Pancreas (tissue), 10 donors: ENCODE results near the gene PIK3CD. TPM values are rescaled to one million over a fixed set of nuclear protein-coding genes. Genes with fewer than 3 reads are reported as not detected.

Source experiments
- ATAC-seq, 4 donors: fragments of 200-7000 bp; cut with Tn5 transposase; one replicate each; pipeline versions ENCODE4 v1.8.0 to v1.9.1; 2020; ENCODE audit warnings: mild to moderate bottlenecking in 4 of 4, moderate library complexity in 4 of 4
- DNase-seq, 6 donors: peaks; one replicate each; pipeline ENCODE4 v3.0.0-alpha.2; 2020
- FAIRE-seq: peaks from 2 replicates; lab custom pipeline; 2012; peaks lifted over from hg19 to GRCh38; lab: Jason Lieb, UNC
- H3K27ac ChIP-seq, 4 donors: fragments of 200-600 bp; sonication (generic); 1 replicate in 3 of 4; 2 replicates in 1 of 4; pipeline versions ENCODE4 v1.5.0 to v1.8.0; 2020
- H3K27me3 ChIP-seq, 4 donors: fragments of 200-600 bp; one replicate each; pipeline ENCODE4 v1.8.0; 2021
- H3K36me3 ChIP-seq, 3 donors: fragments of 200-600 bp; sonication (generic) in 1 of 3; one replicate each; pipeline versions ENCODE4 v1.5.0 to v1.8.0; 2020 to 2021
- H3K4me1 ChIP-seq, 3 donors: fragments of 200-600 bp; one replicate each; pipeline ENCODE4 v1.8.0; 2021
- H3K4me3 ChIP-seq, 4 donors: fragments of 200-600 bp; sonication (generic) in 2 of 4; one replicate each; pipeline versions ENCODE4 v1.5.0 to v1.8.0; 2020 to 2021
- H3K9me3 ChIP-seq, 4 donors: fragments of 200-600 bp; one replicate each; pipeline ENCODE4 v1.8.0; 2021
- WGBS, 2 donors: extraction: QIAGEN DNeasy Blood & Tissue Kit; methylation state at CpG; one replicate each; pipeline ENCODE4 v1.1.7; 2013; 5-methylcytosine and 5-hydroxymethylcytosine counted together
- intact Hi-C, 3 donors: fragments of 100-400 bp; cut with DNase I; formaldehyde crosslinking; loops; one replicate each; pipeline versions ENCODE4 v1.11.1 to v1.14.2; 2022
- polyA plus RNA-seq, 2 donors: library from polyadenylated mRNA; stranded (reverse); fragments of 200-250 nt; gene quantifications; one replicate each; pipeline ENCODE4 v1.2.3, GENCODE V29; 2013
- total RNA-seq, 6 donors: library from RNA; stranded (reverse); fragmentation: NEBNext Ultra II Directional in 4 of 6; extraction: Animal tissue kit (Norgen Biotek cat#: 25700) in 4 of 6; gene quantifications; one replicate each; pipeline versions ENCODE4 v1.2.1 to v1.2.4, GENCODE V29; 2021 to 2023
- TF ChIP-seq, protein P1 (sequence below), 4 donors: fragments of 200-600 bp; sonication (generic) in 3 of 4; IDR thresholded peaks; one replicate each; pipeline versions ENCODE4 v1.5.0 to v1.8.0; 2021; ENCODE audit warnings: antibody characterized with exemption in 4 of 4
- donor health status: healthy with polysubstance abuse.
- donor health status: DM: no; HTN: no; CAD: no; lungs with moderate emphysema.
- donor health status: DM: no; HTN: no; CAD: no.
- donor health status: control.
- donor health status: control.
- donor health status: Bipolar disorder and iron deficiency.
- donor health status: DM: yes; HTN: yes; CAD: no.
- donor health status: DM: no; HTN: no; CAD: no.
- donor health status: DM: no; HTN: no; CAD: no.
- donor health status: DM: yes; HTN: yes; CAD: no.

The PIK3CD gene
- total and polyA plus RNA-seq, 8 donors = 1.9 to 10.6 (median 2.3) TPM

DNA sequence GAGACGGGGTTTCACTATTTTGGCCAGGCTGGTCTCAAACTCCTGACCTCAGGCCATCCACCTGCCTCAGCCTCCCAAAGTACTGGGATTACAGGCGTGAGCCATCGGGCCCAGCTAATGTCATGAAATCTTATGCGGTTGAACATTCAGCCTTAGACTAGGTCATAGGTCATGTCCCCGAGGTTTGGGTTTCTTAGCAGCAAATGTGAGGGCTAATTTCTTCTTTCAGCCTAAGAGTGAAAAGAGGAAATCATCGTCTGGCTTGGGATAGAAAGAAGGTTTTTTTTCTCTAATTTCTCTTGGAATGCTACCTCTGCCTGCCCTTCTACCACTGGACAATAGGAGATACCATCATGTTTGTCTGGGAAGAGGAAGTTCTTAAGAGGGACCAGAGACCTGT is 18.0 kb upstream of the PIK3CD start:
- H3K4me1 ChIP-seq = no peaks in the 10 kb centered on the region
- H3K4me3 ChIP-seq = no peak overlapping the region
- 84 to 91% methylated on average over 6 of the region's 6 CpGs for WGBS, 2 donors
- H3K9me3 ChIP-seq = no peaks in the 10 kb centered on the region
- H3K27me3 ChIP-seq = no peaks in the 10 kb centered on the region
- no peak for ATAC-seq
- intact Hi-C loops = no loop called here
- DNase-seq = no peak
- no peak overlapping the region for H3K27ac ChIP-seq
- no peaks in the 10 kb centered on the region for H3K36me3 ChIP-seq
- TF ChIP-seq, protein P1, sequence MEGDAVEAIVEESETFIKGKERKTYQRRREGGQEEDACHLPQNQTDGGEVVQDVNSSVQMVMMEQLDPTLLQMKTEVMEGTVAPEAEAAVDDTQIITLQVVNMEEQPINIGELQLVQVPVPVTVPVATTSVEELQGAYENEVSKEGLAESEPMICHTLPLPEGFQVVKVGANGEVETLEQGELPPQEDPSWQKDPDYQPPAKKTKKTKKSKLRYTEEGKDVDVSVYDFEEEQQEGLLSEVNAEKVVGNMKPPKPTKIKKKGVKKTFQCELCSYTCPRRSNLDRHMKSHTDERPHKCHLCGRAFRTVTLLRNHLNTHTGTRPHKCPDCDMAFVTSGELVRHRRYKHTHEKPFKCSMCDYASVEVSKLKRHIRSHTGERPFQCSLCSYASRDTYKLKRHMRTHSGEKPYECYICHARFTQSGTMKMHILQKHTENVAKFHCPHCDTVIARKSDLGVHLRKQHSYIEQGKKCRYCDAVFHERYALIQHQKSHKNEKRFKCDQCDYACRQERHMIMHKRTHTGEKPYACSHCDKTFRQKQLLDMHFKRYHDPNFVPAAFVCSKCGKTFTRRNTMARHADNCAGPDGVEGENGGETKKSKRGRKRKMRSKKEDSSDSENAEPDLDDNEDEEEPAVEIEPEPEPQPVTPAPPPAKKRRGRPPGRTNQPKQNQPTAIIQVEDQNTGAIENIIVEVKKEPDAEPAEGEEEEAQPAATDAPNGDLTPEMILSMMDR (IDR thresholded peaks at IDR 0.05) = no peak
- FAIRE-seq = no peak

DNA sequence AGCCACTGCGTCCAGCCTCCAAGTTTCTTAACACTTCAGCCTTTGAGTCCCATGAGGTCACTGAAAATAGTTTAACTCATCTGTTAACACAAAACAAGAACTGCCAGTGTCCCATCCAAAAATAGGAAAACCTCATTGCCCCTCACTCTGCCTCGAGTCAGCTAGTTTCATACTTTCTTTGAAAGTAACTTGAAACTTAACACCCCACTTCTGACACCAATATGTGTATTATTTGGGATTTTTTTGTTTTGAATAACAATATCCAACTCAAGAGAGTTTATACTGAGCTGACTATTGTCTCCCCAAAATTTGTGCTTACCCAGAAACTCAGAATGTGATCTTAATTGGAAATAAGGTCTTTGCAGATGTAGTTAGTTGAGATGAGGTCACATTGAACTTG is 16.9 kb upstream of the PIK3CD start:
- ATAC-seq (no peak), DNase-seq (no peak), FAIRE-seq (no peak)
- H3K9me3 ChIP-seq = no peaks in the 10 kb centered on the region
- H3K27ac ChIP-seq = no peak overlapping the region
- 79 to 91% methylated on average over 2 of the region's 2 CpGs for WGBS, 2 donors
- H3K4me3 ChIP-seq = no peak overlapping the region
- TF ChIP-seq, protein P1 (IDR thresholded peaks at IDR 0.05) = no peak
- no peaks in the 10 kb centered on the region for H3K36me3 ChIP-seq
- H3K4me1 ChIP-seq = no peaks in the 10 kb centered on the region
- intact Hi-C loops = no loop called here
- no peaks in the 10 kb centered on the region for H3K27me3 ChIP-seq

DNA sequence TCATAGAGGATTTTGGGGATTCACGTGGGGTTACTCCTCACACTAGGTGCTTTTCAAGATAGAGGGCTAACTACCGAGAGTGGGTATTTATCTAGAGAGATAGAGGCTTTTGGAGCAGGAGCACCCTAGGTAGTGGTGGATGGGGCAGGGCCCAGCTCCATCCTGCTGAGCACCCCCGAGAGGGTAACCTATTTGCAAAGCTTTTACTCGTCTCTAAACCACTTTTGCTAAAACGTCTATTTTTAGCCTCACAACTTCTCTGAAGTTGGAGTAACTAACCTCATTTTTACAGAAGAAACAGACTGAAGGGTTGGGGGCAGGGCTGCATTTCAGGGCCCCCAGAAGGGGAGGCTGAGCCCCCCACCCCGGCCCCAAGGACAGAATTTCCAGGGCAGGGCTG is 12.3 kb upstream of the PIK3CD start:
- FAIRE-seq (no peak), ATAC-seq (no peak), DNase-seq (no peak)
- Histone ChIP-seq H3K4me3 (no peak overlapping the region), H3K4me1 (no peaks in the 10 kb centered on the region), H3K27ac (no peak overlapping the region), H3K27me3 (no peaks in the 10 kb centered on the region), H3K9me3 (no peaks in the 10 kb centered on the region), H3K36me3 (no peaks in the 10 kb centered on the region)
- intact Hi-C loops = no loop called here
- WGBS, 2 donors = 51 to 52% methylated on average over 6 of the region's 6 CpGs
- TF ChIP-seq, protein P1 (IDR thresholded peaks at IDR 0.05) = no peak

DNA sequence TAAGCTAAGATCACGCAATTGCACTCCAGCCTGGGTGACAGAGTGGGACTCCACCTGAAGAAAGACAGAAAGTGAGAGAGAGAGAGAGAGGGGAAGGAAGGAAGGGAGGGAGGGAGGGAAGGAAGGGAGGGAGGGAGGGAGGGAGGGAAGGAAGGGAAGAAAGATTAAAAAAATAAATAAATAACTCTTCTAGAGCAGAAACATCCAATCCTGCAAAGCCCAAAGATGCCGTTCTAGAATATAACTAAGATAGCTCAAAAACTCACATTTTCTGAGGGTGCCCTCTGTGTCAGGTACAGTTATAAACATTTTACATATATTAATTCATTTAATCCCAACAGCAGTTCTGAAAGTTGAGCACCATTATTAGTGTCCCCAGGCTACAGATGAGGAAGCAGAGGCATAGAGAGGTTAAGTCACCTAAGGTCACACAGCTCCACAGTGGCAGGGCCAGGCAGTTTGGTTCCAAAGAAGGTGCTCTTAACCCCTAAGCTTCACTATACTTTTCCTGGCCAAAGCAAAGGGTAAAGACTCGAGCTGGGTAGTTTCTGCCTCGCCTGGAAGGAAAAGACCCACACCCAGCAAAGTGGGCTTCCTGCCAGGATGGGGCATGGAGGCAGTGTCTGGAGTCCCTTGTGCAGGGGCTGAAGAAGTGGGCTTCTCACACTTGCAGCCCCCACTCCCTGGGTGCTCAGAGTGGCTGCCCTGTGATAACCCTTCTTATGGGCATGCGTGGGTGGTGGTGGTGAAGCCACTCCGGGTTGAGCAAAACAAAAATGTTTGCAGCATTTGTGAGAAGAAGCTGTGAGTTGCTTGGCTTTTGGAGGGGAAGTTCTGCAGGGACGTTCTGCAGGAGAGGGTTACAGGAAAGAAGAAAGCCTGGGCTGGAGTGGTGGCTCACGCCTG is 7.9 kb upstream of the PIK3CD start:
- Histone ChIP-seq H3K27ac (no peak overlapping the region), H3K4me3 (no peak overlapping the region), H3K36me3 (no peaks in the 10 kb centered on the region), H3K4me1 (no peaks in the 10 kb centered on the region), H3K9me3 (no peaks in the 10 kb centered on the region), H3K27me3 (no peaks in the 10 kb centered on the region)
- TF ChIP-seq, protein P1 (IDR thresholded peaks at IDR 0.05) = no peak
- DNase-seq = no peak
- FAIRE-seq = no peak
- WGBS, 2 donors = 66 to 70% methylated on average over 8 of the region's 8 CpGs
- peak in 1 of 4 donors; percentile 53 for ATAC-seq
- intact Hi-C loops = no loop called here

DNA sequence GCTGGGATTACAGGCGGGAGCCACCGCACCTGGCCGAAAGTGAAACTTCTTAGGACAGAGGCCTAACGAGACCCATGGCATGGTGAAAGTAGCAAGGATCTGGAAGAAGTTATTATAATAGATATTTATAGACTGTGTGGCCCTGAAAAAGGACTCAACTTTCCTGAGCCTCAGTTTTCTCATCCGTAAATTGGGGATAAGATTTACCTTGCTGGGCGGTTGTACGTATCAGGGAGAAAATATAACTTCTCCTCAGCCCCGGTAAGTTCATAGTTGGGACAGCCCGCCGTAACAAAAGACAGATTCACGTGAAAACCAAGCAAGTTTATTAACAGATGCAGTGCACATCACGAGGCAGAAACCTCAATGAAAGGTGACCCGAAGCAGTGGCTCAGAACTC is 5.5 kb upstream of the PIK3CD start:
- FAIRE-seq (no peak), ATAC-seq (no peak), DNase-seq (no peak)
- H3K4me3 ChIP-seq = no peak overlapping the region
- H3K27ac ChIP-seq = no peak overlapping the region
- H3K36me3 ChIP-seq = no peaks in the 10 kb centered on the region
- H3K9me3 ChIP-seq = no peaks in the 10 kb centered on the region
- 88 to 92% methylated on average over 13 of the region's 13 CpGs for WGBS, 2 donors
- intact Hi-C loops = no loop called here
- H3K4me1 ChIP-seq = no peaks in the 10 kb centered on the region
- TF ChIP-seq, protein P1 (IDR thresholded peaks at IDR 0.05) = no peak
- H3K27me3 ChIP-seq = no peaks in the 10 kb centered on the region
